C4-2B (cell line): Measurements from ENCODE around the gene CD34.

ENCODE experiments used
- ZFX ChIP-seq: fragments of 450-650 bp; IDR thresholded peaks from 2 replicates; pipeline ENCODE4 v1.6.1; 2017
- TF ChIP-seq, protein P1 (sequence below): fragments of 450-650 bp; conservative IDR thresholded peaks from 2 replicates; pipeline ENCODE4 v1.5.1; 2017; ENCODE audit warnings: mild to moderate bottlenecking

DNA sequence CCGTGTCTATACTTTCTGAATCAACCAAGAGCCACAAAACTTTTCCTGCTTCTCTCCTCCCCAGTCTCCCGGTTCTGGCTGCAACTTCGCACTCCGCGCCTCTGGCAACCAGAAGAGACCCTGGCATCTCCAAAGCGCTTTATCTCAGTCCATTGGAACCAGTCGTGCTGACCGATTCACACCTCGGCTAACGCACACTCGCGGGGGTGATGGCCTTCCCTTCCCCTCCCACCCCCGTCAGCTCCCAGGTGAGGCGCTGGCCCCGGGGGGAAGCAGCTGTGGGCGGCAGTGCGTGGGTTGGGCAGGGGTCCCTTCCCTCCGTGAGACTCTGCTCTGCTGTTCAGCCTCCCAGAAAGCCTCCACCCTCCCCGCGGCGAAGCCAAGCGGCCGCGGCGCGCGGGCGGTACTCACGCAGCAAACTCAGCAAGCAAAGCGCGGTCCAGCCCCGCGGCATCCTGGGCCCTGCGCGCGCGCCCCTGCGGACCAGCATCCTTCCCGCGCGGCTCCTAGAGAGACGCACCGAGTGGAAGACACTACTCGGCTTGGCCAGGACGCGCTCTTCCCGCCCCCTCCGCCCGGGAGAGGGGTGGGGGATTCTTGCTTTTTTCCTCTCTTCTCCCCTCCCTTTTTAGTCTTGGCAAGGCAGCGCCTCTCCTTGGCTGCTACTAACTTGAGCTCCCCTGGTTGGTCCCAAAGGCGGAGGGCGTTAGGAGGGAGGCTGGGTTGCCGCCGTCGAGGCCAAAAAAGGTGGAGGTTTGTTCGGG lies at the start of gene CD34:
- TF ChIP-seq, protein P1, sequence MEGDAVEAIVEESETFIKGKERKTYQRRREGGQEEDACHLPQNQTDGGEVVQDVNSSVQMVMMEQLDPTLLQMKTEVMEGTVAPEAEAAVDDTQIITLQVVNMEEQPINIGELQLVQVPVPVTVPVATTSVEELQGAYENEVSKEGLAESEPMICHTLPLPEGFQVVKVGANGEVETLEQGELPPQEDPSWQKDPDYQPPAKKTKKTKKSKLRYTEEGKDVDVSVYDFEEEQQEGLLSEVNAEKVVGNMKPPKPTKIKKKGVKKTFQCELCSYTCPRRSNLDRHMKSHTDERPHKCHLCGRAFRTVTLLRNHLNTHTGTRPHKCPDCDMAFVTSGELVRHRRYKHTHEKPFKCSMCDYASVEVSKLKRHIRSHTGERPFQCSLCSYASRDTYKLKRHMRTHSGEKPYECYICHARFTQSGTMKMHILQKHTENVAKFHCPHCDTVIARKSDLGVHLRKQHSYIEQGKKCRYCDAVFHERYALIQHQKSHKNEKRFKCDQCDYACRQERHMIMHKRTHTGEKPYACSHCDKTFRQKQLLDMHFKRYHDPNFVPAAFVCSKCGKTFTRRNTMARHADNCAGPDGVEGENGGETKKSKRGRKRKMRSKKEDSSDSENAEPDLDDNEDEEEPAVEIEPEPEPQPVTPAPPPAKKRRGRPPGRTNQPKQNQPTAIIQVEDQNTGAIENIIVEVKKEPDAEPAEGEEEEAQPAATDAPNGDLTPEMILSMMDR = no peak
- TF ChIP-seq ZFX = no peak
